Measurements from ENCODE around the gene RD3L. TPM values are rescaled to one million over a fixed set of nuclear protein-coding genes. Genes with fewer than 3 reads are reported as not detected.

The RD3L gene
- total RNA-seq, 1 experiment from 2014 or later, result not detected

DNA sequence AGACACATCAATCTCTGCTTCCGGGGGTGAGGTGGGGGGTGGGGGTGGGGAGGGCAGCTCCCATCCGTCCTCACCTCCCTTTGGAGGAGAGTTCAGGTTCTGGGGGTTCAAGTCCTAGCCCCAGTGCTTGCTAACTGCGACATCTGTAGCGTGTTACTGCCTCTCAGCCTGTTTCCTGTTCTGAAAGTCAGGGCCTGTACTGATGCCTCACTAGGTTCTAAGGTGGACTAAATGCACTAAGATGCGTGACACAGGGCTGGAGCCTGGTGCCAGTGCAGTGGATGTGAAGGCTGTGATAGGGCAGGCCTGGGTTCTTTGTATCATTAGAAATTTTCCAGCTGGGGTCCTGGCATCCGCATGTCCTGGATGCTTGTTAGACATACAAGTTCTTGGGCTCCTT, 31.3 kb downstream of the RD3L start:
- H3K4me3 ChIP-seq, result no peak overlapping the region
- H3K9me3 ChIP-seq (replicated peaks), result no peaks in the 10 kb centered on the region
- H3K27ac ChIP-seq, result no peak overlapping the region
- no peak for DNase-seq
- peaks cover 3% of the 10 kb centered on the region; the same call in 1 of the 2 replicates for H3K4me1 ChIP-seq
- H3K36me3 ChIP-seq, result peaks cover 27% of the 10 kb centered on the region
- no peaks in the 10 kb centered on the region for H3K27me3 ChIP-seq

DNA sequence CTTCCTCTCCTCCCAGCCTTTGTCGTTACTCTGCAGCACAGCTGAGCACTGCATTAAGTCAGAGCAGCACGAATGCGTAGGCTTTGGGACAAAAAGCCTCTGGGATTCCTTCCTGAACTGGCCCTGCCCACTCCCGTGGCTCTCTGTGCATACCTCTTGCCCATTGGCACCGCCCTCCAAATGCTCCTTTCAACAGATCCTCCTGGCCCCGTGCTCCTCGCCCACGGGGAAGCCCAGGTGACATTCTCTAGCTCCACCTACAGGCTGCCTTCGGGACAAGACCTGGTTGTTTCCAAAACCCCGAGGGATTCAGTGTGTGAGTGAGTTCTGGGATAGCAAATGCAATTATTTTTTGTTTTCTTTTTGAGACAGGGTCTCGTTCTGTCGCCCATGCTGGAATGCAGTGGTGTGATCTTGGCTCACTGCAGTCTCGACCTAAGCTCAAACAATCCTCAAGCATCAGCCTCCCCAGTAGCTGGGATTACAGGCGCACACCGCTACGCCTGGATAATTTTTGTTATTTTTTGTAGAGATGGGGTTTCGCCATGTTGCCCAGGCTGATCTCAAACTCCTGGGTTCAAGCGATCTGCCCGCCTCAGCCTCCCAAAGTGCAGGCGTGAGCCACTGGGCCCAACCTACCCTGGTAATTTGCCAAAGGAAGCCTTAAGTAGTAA, 31.9 kb downstream of the RD3L start:
- H3K4me3 ChIP-seq, result no peak overlapping the region
- H3K4me1 ChIP-seq, result peaks cover 3% of the 10 kb centered on the region; the same call in 1 of the 2 replicates
- peaks cover 24% of the 10 kb centered on the region for H3K36me3 ChIP-seq
- DNase-seq, result peak; percentile 87 to 91
- H3K27me3 ChIP-seq, result no peaks in the 10 kb centered on the region
- H3K27ac ChIP-seq, result no peak overlapping the region
- H3K9me3 ChIP-seq (replicated peaks), result no peaks in the 10 kb centered on the region

DNA sequence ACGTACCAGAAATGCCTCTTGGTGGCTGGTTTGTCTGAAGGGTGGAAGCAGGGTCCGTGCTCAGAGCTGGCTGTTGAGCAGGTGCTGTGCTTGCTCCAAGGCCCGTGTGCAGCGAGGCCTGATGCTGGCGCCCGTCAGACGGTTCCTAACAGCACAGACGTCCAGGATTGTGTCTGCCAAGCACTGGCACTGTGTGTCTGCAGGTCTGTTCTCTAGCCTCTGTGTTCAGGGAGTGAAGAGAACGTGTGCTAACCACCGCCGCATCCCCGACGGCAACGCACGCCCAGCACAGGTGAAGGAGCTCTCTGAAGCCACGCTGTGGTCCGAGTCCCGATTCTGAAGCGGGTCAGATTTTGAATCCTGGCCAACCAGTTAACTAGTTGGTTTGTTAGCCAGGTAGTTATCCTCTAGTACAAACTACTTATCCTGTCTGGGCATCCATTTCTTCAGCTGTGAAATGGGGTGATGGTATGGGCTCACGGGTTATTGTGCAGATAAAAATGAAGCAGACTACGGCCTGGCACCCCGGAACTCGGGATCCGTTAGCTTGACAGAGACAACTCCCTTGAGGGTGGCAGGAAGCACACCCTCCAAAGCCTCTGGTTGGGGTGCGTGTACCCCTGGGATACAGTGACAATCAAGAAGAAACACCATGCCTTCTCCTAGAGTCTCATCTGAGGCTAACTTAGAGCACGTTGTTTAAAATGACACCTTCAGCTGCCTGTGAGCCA, 32.6 kb downstream of the RD3L start:
- DNase-seq, result no peak
- no peaks in the 10 kb centered on the region for H3K27me3 ChIP-seq
- H3K4me3 ChIP-seq, result no peak overlapping the region
- peaks cover 21% of the 10 kb centered on the region for H3K36me3 ChIP-seq
- no peaks in the 10 kb centered on the region for H3K9me3 ChIP-seq (replicated peaks)
- no peak overlapping the region for H3K27ac ChIP-seq
- H3K4me1 ChIP-seq, result peaks cover 3% of the 10 kb centered on the region; the same call in 1 of the 2 replicates

DNA sequence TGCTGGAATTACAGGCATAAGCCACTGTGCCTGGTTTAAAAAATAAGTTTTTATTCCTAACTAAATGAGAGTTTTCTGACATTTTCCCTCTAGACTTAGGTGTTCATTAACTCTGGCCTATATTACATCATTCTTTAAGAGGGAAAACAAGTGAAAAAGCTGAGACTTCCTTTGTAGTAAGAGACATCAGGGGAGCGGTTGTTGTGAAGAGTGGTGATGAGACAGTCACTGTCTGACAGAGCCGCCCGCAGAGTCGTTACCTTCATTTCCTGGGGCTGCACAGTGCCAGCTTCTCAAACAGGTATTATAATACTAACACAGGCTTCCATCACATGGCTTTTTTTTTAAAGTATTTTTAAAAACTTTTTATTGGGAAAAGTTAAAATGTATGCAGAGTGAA, 33.7 kb downstream of the RD3L start:
- peaks cover 3% of the 10 kb centered on the region; the same call in 1 of the 2 replicates for H3K4me1 ChIP-seq
- no peak overlapping the region for H3K4me3 ChIP-seq
- H3K27me3 ChIP-seq, result no peaks in the 10 kb centered on the region
- H3K9me3 ChIP-seq (replicated peaks), result no peaks in the 10 kb centered on the region
- no peak overlapping the region for H3K27ac ChIP-seq
- peaks cover 14% of the 10 kb centered on the region for H3K36me3 ChIP-seq
- DNase-seq, result no peak

DNA sequence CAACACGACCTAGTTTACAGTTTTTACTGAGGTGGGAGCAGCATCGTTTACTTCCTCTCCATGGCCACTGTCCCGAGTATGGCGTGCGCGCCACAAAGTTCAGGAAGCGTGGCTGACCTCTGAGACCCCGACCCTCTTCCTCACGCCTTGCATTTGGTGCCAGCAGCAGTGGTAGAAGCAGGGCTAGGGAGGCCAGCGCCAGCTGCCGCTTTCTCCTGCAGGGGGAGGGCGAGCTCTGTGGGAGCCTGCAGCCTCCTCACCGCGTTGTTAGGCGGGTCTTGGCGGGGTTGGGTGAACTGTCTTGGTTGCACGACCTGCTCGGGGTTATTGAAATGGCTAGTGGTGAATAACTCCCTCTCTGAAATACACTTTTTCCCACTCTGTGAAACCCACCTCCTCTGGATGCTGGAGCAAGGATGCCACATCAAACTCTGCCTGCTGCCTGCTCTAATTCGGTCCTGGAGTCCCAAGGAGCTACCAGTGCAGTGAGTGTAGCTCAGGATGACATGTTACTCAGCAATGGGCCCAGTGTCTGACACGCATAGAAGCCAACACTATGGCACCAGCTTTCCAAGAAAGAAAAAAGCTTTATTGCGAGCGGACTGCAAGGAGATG, 36.4 kb downstream of the RD3L start:
- no peak overlapping the region for H3K27ac ChIP-seq
- peaks cover 3% of the 10 kb centered on the region; the same call in 1 of the 2 replicates for H3K4me1 ChIP-seq
- H3K4me3 ChIP-seq, result no peak overlapping the region
- no peaks in the 10 kb centered on the region for H3K9me3 ChIP-seq (replicated peaks)
- DNase-seq, result no peak
- no peaks in the 10 kb centered on the region for H3K27me3 ChIP-seq
- H3K36me3 ChIP-seq, result no peaks in the 10 kb centered on the region

DNA sequence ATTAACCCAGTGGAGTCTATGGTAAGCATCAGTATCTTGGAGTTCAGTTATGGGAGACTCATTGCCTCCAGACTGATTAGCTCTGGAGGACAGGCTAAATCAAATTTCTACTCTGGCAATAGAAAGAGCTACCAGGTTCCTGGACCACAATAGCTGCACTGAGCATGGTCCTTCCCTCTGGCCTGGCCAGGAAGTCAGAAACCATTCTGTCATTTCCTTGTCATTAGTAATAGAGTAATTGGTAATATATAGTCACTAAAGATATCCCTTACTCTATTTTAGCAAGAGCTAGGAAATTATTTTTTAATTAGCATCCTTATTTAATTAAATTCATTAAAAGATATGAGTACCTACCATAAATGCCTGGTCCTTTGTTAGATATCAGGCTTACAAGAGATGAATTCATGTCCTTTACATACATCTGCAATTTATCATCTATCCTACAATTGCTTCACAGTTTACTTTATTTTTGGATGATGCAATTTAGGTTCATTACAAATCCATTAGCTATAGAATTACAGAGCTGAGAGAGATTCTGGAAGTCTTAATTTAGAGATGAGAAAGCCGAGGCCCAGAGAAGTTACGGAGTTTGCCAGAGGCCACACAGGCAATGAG, 37.7 kb downstream of the RD3L start:
- DNase-seq, result no peak
- no peaks in the 10 kb centered on the region for H3K4me1 ChIP-seq
- no peaks in the 10 kb centered on the region for H3K27me3 ChIP-seq
- no peaks in the 10 kb centered on the region for H3K36me3 ChIP-seq
- H3K9me3 ChIP-seq (replicated peaks), result no peaks in the 10 kb centered on the region
- no peak overlapping the region for H3K4me3 ChIP-seq
- H3K27ac ChIP-seq, result no peak overlapping the region

DNA sequence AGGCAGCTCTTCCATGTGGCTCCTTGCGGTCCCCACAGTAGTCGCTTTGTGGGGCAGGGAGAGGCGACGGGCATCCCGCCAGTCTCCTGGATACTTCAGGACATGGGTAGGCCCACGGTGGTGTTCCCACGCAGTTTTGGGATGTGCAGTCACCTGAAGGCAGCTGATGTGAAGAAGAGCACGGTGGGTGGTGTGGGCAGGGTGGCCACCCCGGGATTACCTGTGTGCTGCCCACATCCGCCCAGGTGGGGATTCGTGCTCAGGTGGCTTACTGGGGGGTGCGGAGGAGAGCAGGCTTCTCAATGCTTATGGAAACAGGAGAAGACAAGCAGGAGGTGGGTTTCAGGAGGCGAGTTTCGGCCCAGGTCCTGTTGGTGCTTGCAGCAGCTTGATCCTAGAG, 42.5 kb downstream of the RD3L start:
- Histone ChIP-seq H3K4me1 (no peaks in the 10 kb centered on the region), H3K27me3 (no peaks in the 10 kb centered on the region), H3K9me3 (replicated peaks) (no peaks in the 10 kb centered on the region), H3K27ac (no peak overlapping the region), H3K4me3 (no peak overlapping the region), H3K36me3 (no peaks in the 10 kb centered on the region)
- DNase-seq, result no peak

DNA sequence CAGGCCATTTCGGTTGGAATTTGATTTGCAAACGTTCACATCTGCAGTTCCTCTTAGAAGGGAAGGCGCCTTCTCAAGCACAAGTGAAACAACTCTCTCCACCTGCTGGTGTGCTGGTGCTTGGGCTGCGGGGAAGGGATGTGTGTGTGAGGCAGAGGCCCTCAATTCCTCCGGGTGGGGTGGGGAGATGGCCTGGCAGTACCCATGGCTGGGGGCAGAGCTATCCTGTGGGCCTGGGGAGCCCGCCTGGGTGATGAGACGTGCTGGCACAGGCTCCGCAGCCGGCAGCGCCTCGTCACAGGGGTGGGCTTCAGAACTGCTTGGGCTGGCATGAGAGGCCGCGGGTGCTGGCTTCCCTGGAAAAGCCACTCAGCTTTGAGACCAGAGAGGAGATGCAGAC, 43.0 kb downstream of the RD3L start:
- Histone ChIP-seq H3K27me3 (no peaks in the 10 kb centered on the region), H3K36me3 (no peaks in the 10 kb centered on the region), H3K27ac (no peak overlapping the region), H3K4me3 (no peak overlapping the region), H3K4me1 (no peaks in the 10 kb centered on the region), H3K9me3 (replicated peaks) (no peaks in the 10 kb centered on the region)
- DNase-seq, result no peak

DNA sequence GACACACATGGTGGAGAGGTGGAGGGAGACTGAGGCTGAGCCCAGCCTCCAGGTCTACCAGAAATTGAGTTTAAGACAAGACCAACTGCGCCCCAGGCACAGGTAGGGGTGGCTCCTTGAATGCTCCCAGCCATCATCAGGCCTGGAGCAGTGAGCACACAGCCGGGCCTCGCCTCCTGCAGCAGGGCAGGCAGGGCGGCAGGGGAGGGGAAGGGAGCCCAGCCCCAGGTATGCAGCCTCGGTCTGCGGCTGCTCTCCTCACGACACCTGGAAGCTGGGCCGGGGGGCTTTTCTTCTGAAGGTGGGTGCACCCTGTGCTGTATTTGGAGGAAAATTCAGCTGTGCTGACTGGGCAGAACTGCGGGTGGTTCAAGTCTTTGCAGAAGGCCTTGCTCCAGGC, 43.6 kb downstream of the RD3L start:
- no peaks in the 10 kb centered on the region for H3K9me3 ChIP-seq (replicated peaks)
- no peaks in the 10 kb centered on the region for H3K36me3 ChIP-seq
- H3K4me1 ChIP-seq, result no peaks in the 10 kb centered on the region
- H3K4me3 ChIP-seq, result no peak overlapping the region
- no peak for DNase-seq
- H3K27ac ChIP-seq, result no peak overlapping the region
- no peaks in the 10 kb centered on the region for H3K27me3 ChIP-seq

DNA sequence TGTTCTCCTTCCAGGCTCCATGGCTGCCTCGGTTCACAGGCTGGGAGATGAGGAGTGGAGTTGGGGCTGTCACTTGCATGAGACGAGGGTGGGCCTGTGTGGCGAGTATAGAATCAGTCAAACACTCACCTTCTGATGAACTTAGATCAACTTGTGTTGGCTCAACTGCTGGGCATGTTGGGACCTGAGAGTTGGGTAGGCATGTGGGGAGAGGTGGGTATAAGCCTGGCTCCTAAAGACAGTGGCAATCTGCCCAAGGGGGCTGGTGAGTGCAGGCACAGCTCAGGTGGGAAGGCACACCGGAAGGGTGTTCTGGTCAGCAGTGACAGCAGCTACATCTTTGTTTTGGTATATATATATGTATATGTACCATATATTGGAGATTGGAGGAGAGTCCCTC, 44.1 kb downstream of the RD3L start:
- H3K9me3 ChIP-seq (replicated peaks), result no peaks in the 10 kb centered on the region
- H3K27ac ChIP-seq, result no peak overlapping the region
- H3K4me1 ChIP-seq, result no peaks in the 10 kb centered on the region
- H3K36me3 ChIP-seq, result no peaks in the 10 kb centered on the region
- no peaks in the 10 kb centered on the region for H3K27me3 ChIP-seq
- no peak for DNase-seq
- H3K4me3 ChIP-seq, result no peak overlapping the region

DNA sequence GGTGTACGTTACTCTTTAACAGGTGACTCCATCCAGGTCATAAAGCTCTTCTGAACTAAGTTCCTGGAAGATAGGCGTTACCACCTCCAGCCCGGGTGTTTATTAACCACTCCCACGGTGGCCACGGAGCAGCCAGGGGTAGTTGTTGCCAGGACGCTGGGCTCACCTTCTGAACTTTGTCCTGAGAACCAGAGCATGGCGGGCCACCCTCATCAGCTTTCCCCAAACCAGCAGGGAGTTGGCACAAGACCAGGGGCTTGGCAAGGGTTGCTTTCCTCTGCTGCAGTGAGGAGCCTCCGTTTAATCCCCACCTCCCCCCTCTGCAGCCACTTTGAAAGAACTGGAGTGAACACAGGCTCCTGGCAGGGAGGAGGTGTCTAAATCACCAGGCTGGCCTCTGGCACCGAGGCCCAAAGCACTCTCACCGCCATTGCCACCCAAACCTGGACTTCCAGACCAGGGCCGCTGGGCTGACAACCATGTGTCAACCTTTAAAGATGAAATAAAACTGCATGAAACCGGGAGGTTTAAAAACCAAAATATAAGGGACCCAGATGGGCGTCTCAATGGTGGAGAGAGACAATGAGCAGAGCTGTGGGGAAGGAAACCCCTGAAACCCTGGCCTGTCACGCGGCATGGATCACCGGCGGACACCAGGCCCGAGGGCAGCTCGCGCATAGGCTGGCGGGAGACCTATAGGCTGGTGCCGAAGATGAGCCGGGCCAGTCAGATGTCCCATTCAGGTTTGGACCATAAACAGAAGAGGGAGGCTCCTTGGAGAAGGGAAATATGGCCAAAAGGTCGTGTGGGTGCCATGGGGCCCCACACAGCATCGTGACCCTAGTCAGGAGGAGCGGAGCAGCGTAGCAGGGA, 45.0 kb downstream of the RD3L start:
- no peaks in the 10 kb centered on the region for H3K27me3 ChIP-seq
- H3K9me3 ChIP-seq (replicated peaks), result no peaks in the 10 kb centered on the region
- H3K4me1 ChIP-seq, result no peaks in the 10 kb centered on the region
- no peak for DNase-seq
- no peak overlapping the region for H3K4me3 ChIP-seq
- no peak overlapping the region for H3K27ac ChIP-seq
- H3K36me3 ChIP-seq, result no peaks in the 10 kb centered on the region

DNA sequence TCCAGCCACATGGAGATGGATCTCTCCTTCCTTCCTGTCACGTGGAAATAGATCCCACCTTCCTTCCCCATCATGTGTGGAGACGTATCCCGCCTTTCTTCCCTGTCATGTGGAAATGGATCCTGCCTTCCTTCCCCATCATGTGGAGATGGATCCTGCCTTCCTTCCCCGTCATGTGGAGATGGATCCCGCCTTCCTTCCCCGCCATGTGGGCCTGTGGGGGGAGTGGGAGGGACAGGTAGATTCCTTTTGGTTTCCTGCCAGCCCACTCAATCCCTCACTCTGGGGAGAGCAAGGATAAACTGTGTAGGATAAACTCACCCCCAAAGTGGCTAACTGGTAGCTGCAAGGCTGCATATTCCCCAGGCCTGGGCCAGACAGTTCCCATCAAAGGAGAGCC, 45.8 kb downstream of the RD3L start:
- H3K4me3 ChIP-seq, result no peak overlapping the region
- no peaks in the 10 kb centered on the region for H3K36me3 ChIP-seq
- DNase-seq, result no peak
- no peaks in the 10 kb centered on the region for H3K27me3 ChIP-seq
- no peaks in the 10 kb centered on the region for H3K9me3 ChIP-seq (replicated peaks)
- no peak overlapping the region for H3K27ac ChIP-seq
- no peaks in the 10 kb centered on the region for H3K4me1 ChIP-seq

DNA sequence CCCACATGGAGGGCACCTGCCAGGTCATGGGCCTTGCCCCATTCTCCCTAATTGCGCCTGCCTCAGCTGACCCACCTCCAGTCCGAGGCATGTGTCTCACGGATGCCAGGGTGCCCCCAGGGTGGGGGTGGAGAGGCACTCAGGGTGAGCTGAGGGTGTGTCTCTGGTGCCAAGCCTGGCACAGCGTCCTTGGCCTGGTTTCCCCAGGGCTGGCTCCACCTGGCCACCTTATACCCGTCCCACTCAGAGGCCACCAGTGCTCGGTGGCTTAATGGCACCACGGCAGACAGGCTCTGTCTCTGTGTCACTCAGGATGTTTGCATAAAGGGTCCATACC, 47.6 kb downstream of the RD3L start:
- Histone ChIP-seq H3K27me3 (no peaks in the 10 kb centered on the region), H3K27ac (no peak overlapping the region), H3K36me3 (no peaks in the 10 kb centered on the region), H3K9me3 (replicated peaks) (no peaks in the 10 kb centered on the region), H3K4me3 (no peak overlapping the region), H3K4me1 (peaks cover 9% of the 10 kb centered on the region; the same call in 1 of the 2 replicates)
- DNase-seq, result no peak

DNA sequence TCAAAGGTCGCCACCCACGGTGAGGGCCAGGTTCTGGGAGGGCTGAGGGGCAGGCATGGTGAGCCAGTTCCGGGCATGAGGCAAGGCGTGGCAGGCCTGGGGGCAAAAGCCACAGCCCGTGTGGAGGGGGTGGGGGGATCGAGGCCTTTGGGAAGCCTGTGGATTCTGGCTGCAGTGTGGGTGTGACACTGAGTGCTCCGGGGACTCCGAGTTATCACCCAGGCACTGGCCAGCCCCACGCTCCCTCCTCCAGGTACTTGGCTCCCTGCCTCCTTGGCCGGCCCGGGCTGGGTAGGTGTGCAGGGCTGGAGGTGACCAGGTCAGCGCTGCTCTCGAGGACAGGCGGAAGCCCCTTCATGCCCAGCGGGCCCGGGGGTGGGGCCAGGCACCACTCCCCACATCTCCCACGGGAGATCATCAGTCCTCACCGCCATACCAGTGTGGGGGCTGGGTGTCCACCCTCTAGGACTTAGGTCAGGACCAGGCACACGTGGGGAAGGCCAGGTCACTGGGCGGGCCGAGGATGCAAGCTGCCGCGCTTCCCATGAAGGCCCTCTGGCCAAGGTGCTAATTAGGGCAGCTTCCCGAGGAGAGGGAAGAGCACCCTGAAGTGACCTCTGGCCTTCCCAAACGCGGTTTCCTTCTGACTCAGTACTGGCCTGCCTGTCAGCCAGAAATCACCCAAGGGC, 48.2 kb downstream of the RD3L start:
- DNase-seq, result no peak
- Histone ChIP-seq H3K27me3 (no peaks in the 10 kb centered on the region), H3K27ac (no peak overlapping the region), H3K36me3 (no peaks in the 10 kb centered on the region), H3K4me3 (no peak overlapping the region), H3K9me3 (replicated peaks) (no peaks in the 10 kb centered on the region), H3K4me1 (peaks cover 14% of the 10 kb centered on the region; the same call in 1 of the 2 replicates)

Data from SJCRH30 (cell line).